GM21526 (cell line): Measurements from ENCODE around the gene MOXD1.
A peak's percentile ranks its signal among the peaks of the same experiment; 100 is the strongest.
"Not testable (repeated sequence)": the region's sequence is repeated elsewhere in the genome, so short reads cannot be mapped to it uniquely, and the experiment has no call there.

ENCODE experiments used
- ATAC-seq: cut with Tn5 transposase; IDR thresholded peaks from one replicate; pipeline ENCODE4 v1.9.1; 2021; ENCODE audit warnings: moderate library complexity; ENCODE audit not compliant: unreplicated experiment, low FRiP score

Gene MOXD1

DNA sequence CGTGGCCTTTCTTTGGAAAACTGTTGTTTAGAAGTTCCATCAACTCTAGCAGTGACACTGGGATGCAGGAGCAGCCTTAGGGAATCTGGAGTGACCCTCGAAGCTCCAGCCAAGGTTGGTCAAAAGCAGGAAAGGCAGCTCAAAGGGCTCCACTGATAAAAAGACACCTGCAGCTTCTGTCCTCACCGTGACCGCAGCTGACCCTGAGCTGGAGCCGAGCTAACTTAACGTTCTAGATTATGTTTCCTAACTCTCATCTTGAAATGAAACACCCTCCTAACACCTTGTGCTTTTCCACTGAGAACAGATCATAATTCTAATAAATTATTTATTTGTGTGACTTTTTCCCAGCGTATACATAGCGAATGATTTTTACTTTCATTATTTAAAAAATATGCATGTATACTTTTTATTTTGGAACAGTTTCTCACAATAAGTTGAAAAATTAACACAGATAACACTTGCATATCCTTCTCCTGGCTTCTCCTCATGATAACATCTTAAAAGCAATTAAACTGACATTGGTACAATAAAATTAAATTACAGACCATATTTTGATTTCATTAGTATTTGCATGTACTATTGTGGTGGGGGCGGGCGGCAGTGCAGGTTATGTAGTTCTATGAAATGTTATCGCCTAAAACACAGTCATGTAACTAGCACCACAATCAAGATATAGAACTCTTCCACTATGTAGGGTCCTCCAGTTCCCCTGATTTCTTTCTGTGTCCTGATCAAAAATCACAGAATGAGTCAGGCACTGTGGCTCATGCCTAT, 116.1 kb downstream of the MOXD1 start:
- ATAC-seq: no peak

DNA sequence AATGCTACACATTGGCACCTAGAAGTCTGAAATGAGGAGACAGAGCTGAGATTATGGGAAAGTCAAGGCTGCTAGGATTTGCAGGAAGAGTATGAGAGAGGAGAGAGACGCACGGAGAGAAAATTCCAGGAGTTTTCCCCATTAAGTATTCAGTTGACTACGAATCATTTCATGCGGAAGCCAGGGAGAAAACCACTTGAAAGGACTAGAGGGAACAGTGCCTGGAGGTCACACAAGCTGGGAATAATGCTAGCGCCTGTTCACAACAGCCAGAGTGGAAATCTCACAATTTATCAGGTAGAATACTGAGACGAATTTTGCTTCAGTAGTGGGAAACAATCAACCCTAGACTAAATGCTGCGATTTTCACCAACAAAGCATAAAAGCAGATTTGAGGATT, 118.6 kb downstream of the MOXD1 start:
- no peak for ATAC-seq

DNA sequence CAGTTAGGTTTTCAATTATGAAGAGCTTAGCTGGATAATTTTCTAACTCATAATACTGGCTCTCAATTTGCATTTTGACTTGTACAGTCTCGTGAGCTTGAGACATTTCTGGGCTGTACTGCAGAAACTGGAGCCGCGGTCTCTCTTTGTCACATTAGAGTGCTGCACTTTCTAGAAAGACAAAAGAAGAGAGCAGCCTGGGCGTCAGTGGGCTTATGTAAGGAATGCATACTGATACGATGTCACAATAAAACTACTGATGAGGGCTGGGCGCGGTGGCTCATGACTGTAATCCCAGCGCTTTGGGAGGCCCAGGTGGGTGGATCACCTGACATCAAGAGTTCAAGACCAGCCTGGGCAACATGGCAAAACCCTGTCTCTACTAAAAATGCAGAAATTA, 120.8 kb downstream of the MOXD1 start:
- no peak for ATAC-seq

DNA sequence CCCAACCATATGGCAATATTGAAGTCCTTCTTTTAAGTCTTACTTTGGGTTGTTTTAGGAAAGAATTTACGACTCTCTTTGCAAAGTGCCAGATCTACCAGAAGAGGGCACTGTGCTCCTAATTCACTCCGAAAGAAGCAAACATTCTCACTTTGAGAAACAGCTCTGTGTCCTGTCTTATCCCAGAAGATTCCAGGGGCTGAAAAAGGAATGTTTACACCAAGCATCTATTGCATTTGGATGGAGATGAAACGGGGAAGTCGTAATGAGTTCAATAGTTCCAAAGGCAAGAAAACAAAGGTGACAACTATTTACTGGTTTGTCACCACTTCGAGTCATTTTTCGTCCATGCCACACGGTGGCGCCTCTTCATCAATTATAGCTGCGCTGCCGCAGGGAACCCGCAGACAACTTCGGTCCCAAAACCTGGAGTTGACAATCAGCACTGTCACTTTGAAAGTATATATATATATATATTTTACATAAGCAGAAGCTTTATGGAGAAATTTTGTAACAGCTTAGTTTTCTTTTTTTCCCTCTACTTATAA, 121.6 kb downstream of the MOXD1 start:
- peak; percentile 89 for ATAC-seq

DNA sequence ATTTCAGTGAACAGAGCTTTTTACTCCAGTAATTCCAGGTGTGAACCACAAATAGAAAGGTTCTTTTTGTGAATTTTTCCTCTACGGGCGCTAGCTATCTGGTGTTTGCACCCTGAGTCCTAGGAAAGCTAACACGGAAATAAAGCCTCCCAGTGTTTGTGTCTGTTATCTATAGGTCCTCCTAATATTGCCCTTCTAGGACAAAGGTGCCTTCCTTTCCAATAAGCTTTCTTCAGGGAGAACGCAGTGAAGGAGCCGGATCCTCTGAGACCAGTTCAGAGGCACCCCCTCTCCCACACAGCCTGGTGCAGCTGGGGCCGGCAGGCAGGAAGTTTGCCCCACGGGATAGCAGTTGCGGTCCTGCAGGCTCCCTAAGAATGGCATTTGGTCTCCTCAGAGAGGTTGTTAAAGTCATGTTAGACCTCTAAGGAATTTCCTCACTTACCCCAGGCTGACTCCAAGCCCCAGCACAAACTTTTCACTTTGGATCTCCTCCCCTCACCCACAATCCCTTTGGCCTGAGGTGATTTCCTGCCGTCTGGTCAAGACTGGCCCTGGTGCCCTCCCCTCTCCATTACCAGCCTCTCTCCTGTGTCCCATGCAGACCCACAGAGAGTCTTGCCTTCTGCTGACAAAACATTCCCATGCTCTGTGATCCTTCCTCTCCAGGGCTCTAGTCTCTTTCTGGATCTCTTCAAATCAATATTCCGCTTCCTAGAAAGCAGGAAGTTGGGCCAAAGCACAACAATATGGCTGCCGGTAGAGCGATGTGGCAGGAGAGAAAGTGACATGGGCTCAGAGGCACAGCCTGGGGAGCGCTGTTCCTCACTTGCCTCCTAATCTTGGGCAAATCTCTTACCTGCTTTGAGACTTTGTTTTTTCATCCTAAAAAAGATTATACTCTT, 126.0 kb downstream of the MOXD1 start:
- ATAC-seq: no peak

DNA sequence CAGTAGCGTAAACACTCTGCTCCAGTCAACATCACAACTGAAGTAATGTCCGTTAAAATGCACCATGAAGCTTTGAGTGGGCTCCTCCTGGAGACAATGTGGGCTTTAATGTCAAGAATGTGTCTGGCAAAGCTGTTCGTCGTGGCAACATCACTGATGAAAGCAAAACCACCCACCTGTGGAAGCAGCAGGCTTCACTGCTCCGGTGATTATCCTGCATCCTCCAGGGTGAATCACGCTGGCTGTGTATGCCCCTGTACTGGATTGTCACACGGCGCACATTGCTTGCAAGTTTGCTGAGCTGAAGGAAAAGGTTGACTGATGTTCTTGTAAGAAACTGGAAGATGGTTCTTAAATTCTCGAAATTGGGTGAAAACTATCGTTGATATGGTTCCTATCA, 128.5 kb downstream of the MOXD1 start:
- no peak for ATAC-seq

DNA sequence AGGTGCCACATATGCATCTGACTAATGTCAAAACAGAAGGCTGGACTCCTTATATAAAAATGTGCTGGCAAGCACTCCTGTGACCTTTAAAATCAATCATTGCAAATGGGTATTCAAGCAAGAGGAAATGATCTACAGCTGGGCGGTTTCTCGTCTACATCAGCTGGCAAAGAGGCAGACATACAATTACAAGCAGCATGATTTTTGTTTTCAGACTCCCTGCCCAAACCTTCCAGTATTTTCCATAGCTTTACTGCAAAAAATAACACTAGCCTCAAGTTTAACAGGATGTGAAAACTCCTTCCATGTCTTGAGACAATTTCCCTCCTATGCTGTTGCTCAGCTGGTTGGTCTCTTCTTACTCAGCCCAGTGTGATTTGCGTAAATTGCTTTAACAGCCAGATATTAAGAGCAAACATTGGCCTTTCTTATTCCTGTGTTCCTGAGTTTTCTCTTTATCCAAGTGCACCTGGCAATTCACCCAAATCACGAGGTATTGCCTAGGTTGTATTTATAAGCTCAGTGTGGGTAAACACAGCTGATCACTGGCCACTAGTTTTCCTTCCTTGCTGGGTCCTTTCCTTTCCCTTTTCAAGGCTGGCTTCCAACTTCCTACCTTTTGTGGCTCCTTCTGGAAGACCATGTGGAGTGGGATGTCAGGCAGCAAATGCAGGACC, 130.4 kb downstream of the MOXD1 start:
- ATAC-seq: no peak

DNA sequence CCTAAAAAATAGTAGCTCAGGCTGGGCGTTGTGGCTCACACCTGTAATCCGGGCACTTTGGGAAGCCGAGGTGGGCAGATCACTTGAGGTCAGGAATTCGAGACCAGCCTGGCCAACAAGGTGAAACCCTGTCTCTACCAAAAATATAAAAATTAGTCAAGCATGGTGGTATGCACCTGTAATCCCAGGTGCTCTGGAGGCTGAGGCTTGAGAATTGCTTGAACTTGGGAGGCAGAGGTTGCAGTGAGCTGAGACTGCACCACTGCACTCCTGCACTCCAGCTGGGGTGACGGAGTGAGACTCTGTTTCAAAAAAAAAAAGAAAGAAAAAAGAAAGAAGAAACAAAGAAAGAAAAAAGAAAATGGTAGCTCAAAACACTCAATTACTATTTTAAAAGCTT, 132.6 kb downstream of the MOXD1 start:
- ATAC-seq: not testable (repeated sequence)

DNA sequence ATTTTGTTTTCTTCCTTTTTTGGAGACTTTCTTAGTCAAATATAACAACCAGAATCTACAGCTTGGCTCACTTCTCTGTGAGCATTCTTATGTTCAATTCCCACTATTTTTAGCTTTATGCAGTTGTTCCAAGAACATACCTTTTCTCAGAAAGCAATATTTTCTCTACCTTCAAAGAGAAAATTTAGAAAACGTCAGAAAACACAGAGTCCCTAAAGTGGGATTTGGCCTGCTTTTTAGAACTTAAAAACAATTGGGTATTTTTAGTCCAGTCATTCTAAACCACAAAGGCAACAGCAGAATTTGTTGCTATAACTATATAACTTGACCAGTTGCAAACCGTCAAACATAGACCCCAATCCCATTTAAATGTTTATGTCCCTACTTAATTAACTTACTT, 133.1 kb downstream of the MOXD1 start:
- ATAC-seq: no peak

DNA sequence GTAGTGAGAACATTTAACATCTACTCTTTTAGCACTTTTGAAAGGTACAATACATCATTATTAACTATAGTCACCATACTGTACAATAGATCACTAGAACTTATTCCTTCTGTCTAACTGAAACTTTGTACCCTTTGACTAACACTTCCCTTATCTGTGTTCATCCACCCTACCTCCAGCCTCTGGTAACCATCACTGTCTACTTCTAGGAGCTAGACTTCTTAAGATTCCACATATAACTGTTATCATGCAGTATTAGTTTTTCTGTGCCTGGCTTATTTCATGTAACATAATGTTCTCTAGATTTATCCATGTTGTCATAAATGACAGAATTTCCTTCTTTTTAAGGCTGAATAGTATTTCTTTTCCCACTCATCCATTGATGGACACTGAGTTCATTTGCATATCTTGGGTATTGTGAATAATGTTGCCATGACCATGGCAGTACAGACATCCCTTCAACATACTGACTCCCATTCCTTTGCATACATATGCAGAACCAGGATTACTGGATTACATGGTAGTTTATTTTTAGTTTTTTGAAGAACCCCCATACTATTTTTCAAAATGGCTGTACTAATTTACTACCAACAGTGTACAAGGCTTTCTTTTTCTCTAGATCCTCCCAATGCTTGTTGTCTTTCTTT, 135.7 kb downstream of the MOXD1 start:
- no peak for ATAC-seq

DNA sequence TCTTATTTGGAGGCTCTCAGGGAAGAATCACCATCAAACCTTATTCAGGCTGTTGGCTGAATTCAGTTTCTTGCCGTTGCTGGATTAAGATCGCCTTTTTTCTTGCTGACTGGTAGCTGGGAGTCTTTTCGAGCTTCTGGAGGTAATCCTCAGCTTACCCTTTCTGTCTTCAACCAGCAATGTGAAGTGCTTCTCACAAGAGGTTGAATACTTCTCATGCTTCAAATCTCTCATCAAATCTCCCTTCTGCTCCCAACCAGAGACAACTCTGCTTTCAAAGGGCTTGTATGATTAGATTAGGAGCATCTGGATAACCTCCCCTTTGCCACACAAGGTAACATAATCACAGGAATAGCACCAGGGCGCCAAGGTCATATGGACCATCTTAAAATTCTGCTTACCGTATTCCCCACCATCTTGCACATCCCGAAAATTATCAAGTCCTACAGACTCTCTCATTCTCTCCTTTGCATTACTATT, 137.2 kb downstream of the MOXD1 start:
- ATAC-seq: no peak

DNA sequence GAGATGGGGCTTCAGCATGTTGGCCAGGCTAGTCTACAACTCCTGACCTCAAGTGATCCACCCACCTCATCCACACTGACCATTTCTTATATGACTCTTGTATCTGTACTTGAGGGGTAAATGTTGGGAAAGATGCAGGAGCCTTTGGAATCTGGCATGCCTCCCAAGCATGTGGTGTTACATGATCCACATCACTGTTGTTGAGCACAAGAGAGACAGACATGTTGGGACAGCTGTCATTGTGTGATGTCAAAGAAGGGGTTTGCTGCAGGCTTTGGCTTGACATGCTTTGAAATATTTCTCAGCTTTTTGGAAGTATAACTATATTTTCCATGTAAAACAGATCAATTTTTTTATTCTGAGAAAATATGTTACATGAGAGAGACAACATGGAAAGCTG, 139.9 kb downstream of the MOXD1 start:
- ATAC-seq: no peak

DNA sequence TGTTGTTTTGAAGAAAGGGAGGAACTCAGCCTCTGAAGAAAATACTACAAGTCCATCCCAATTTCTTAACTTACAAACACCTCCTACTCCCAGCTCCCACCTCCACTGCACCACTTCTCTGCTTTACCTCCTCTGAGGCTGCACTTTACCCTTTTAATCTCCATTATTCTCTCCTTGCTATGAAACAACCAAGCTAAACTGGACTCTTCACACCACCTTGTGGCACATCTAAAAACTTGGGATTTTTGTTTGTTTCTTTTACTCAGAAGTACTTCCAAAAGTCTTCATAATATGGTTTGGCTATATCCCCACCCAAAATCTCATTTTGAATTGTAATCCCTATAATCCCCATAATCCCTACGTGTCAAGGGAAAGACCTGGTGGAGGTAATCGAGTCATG, 142.2 kb downstream of the MOXD1 start:
- no peak for ATAC-seq

DNA sequence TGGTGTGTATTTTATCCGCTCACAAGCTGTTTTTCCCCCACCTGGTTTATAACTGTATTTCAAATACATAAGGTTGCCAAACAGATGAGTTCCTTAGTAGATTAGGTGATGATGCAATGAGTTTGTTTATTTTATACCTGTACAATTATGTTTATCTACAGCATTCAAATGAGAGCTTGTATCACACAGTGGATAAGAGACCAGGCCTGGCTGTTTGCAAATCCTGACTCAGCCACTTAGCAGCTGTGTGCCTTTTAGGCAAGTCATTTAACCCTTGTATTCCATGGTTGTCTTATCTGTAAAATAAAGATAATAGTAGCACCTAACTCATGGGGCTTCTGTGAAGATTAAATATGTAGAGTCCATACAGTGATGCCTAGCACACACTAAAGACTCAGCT, 143.7 kb downstream of the MOXD1 start:
- no peak for ATAC-seq

DNA sequence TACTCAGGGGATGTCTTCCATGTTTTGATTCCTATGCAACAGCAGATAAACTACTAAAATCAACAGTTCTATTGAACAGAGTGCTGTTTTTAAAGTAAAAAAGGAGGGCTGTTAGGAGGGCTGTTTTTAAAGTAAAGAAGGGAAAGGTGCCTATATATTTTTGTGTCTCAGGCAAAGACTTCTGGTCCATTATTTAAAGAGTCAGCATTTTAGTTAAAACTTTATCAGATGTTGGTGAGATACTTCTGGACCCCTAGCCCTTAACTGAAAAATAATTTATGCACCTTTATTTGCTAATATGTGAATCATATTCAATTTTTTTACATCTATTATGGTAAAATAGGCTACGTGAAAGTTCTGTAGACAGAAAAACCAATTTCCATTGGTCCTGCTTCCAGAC, 144.8 kb downstream of the MOXD1 start:
- no peak for ATAC-seq

DNA sequence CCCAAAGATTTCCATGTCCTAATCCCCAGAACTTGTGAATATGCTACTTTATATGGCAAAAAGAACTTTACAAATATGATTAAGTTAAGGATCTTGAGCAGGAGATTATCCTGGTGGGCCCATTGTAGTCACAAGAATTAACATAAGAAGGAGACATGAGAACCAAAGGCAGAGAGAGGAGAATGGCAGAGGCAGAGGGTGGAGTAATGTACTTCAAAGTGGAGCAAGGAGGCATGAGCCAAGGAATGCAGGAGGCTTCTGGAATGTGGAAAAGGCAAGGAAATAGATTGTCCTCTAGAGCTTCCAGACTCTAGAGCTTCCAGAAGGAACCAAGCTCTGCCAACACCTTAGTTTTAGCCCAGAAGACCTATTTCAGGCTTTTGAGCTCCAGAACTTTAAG, 147.4 kb downstream of the MOXD1 start:
- ATAC-seq: no peak

DNA sequence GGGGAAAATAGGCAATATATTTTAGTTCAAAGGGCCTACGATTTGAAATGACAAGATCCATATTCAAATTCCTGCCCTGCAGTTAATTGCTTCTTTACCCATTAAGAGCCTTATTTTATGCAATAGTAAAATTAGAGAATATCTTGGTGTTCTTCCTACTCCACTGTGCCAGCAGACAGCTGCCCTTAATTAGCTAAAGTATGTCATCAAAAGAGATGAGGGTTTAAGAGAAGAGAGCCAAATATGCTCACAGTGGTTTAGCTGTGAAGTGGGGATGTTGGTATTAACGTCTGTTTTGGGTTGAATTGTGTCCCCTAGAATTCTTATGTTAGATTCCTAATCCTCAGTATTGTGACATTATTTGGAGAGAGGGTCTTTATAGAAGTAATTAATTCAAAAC, 148.1 kb downstream of the MOXD1 start:
- no peak for ATAC-seq

DNA sequence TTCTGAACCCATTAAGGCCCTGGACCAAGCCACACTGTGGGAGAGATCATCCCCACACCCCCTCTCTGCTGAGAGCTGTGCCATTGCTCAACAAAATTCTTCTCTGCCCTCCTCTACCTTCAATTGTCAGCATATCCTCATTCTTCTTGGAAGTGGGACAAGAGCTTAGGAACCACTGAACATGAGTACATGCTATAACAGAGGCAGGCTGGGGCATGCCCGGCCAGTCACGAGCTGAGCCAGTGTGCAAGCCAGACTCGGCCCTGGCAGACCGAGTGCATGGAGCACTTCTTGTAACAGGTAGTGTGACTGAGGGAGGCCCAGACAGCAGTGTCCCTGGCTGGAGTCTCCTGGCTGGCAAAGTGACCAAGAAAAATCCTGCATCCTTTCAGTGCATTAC, 149.2 kb downstream of the MOXD1 start:
- no peak for ATAC-seq

DNA sequence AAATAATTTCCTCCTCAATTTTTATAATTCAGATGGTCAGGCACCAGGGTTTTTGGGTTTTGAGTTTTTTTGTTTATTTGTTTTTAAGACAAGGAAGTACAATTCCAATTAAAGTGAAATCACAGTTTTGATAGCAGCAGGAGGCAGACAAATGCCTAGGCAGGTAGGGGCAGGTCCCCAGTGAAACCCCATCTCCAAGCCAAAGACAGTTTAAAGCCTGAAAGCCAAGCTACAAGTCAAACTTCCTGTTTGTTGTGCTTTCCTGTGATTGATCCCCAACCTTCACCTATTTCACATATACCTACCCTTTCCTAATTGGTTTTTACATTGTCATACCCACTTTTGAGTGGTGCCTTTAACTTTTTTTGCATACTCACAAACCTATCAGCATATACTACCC, 149.6 kb downstream of the MOXD1 start:
- no peak for ATAC-seq

DNA sequence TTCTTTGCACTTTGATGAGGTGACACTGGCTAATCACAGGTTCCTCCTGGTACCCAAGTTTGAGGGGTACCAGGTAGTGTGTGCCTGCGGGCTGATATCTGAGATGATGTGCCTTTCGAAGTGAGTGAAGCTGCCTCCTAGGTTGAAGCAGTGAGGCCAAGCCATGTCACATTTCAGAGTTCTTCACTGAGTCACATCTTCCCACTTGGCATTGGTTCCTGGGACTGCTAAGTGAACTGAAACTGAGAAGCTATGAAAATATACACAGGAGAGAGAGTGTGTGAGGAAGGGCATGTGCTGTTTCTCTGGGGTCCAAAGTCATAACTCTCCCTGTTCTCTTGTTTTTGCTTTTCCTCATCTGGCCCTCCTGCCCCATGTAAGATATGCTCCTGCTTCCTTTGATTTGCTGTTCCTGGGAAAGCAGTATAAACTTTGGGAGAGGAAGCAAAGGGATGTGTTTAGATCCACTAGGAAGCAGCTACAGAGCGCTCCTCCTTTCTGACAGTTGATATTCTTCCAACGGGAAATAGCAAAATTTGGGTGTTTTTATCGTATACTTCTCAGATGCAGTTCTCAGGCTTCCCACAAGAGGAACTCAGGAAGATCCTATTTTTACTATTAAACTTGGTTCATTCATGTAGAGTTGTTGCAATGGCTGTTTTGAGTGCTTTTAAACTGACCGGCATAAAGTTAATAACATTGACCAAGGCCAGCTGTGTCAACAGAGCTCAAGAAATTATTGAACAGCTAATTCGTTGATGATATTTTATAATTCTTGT, 153.7 kb downstream of the MOXD1 start:
- no peak for ATAC-seq
